ENCODE measurements around the gene OSR1. TPM values are rescaled to one million over a fixed set of nuclear protein-coding genes. Genes with fewer than 3 reads are reported as not detected.

OSR1 gene
- total and polyA plus RNA-seq, 9 of the 15 experiments (the other 6 are each of a cell fraction or from before 2014, with no cell fraction given) = not detected

DNA sequence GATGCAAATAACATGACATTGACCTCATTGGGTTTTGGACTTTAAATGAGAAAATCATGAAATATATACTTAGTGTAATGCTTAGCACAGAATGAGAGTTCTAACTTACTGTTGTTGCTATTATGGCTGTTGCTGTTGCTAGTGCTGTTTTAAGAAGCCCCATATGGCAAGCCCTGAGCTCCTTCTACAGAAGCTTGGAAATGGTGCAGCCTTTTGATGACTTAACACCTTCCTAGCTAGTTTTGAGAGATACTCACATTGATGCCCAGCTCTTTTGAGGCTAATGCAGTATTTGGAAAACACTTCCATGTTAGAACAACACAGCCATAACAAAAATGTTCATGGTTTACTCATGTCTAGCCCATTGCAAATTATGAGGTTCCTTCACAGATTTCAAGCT, 30.9 kb downstream of the OSR1 start:
- intact Hi-C loops (cut with micrococcal nuclease) = no loop called here
- Histone ChIP-seq H3K36me3 (ENCODE audit: control insufficient read depth, insufficient read depth, low read length) (no peaks in the 10 kb centered on the region), H3K27me3 (ENCODE audit: control insufficient read depth in 2 of 2, insufficient read depth in 2 of 2, low read length in 2 of 2) (no peaks in the 10 kb centered on the region), H3K9me3 (replicated peaks; ENCODE audit: control insufficient read depth, insufficient read depth, low read depth, low read length) (no peaks in the 10 kb centered on the region), H2AFZ (ENCODE audit: low read depth, low read length) (no peak overlapping the region), H3K9me1 (ENCODE audit: control insufficient read depth, insufficient read depth, low read length) (no peaks in the 10 kb centered on the region), H3K27ac (ENCODE audit: extremely low read depth, low read depth, low read length) (no peak overlapping the region), H3K79me2 (ENCODE audit: control insufficient read depth, insufficient read depth, low read length) (no peaks in the 10 kb centered on the region), H3K9ac (ENCODE audit: insufficient read depth in 1 of 2, low read depth in 2 of 2, low read length in 2 of 2) (no peak overlapping the region), H4K20me1 (replicated peaks; ENCODE audit: control insufficient read depth, insufficient read depth, low read length) (no peaks in the 10 kb centered on the region), H3K4me2 (ENCODE audit: insufficient read depth, low read length) (no peak overlapping the region), H3K4me3 (no peak overlapping the region), H3K4me1 (replicated peaks in 1 of 2; ENCODE audit: control insufficient read depth in 2 of 2, insufficient read depth in 2 of 2, low read length in 2 of 2) (no peaks in the 10 kb centered on the region)
- in situ Hi-C loops (cut with MboI) = no loop called here
- no peak for DNase-seq (ENCODE audit: extremely low read depth in 1 of 4, low spot score in 3 of 4)
- POLR2A ChIA-PET = interaction anchor here (0.7 kb wide), 1 partner anchor 767 kb away, joined by 3 read pairs; the partner anchor contains the start of gene RDH14
- BruUV-seq (replicated peaks) = no TSS peak
- no peak for FAIRE-seq
- CTCF ChIA-PET (ENCODE audit: low intra/inter-chr PET ratio) = no interaction called here
- no peak for ATAC-seq
- TF ChIP-seq PHF8 (IDR thresholded peaks at IDR 0.05; ENCODE audit: borderline replicate concordance, low read length) = no peak
- no peak for TF ChIP-seq CHD7 (IDR thresholded peaks at IDR 0.05; ENCODE audit: low read depth, low read length)
- no peak for TF ChIP-seq BMI1 (IDR thresholded peaks at IDR 0.05; ENCODE audit: low read length)
- no peak for TF ChIP-seq ZNF174 (CRISPR knock-in tag; IDR thresholded peaks at IDR 0.05)
- TF ChIP-seq TAF1 (IDR thresholded peaks at IDR 0.05; ENCODE audit: control insufficient read depth, extremely low read depth, insufficient read depth, low read length, severe bottlenecking) = no peak
- no peak for TF ChIP-seq TBP (optimal IDR thresholded peaks at IDR 0.05; ENCODE audit: low read depth, low read length)
- no peak for TF ChIP-seq HNRNPUL1 (IDR thresholded peaks at IDR 0.05; ENCODE audit: low read length)
- TF ChIP-seq ZNF655 (CRISPR knock-in tag; IDR thresholded peaks at IDR 0.05) = no peak
- TF ChIP-seq POLR3A (IDR thresholded peaks at IDR 0.05; ENCODE audit: borderline replicate concordance, extremely low read depth, insufficient read depth, insufficient read length) = no peak
- no peak for TF ChIP-seq SMAD4 (CRISPR knock-in tag; conservative IDR thresholded peaks at IDR 0.05)
- TF ChIP-seq ZNF830 (CRISPR knock-in tag; IDR thresholded peaks at IDR 0.05) = no peak
- no peak for TF ChIP-seq ZKSCAN3 (CRISPR knock-in tag; IDR thresholded peaks at IDR 0.05)
